OCI-LY7 (cell line): ENCODE results near the gene SLC1A4. TPM values are rescaled to one million over a fixed set of nuclear protein-coding genes. Genes with fewer than 3 reads are reported as not detected.
A peak's percentile ranks its signal among the peaks of the same experiment; 100 is the strongest.

Experiments used
- BruUV-seq: library from RNA; stranded (reverse); fragments of 400-500 nt; replicated peaks from 2 replicates; lab custom pipeline; 2021; lab: Mats Ljungman, UMichigan
- CTCF ChIA-PET: fragments of 300-600 bp; sonication (Branson Sonifier 250); formaldehyde crosslinking; loops from one replicate; lab custom pipeline; 2022; ENCODE audit warnings: antibody characterized with exemption; ENCODE audit not compliant: unreplicated experiment; lab: Charles Lee
- POLR2A ChIA-PET: fragments of 300-600 bp; sonication (Branson Sonifier 250); formaldehyde crosslinking; loops from one replicate; lab custom pipeline; 2022; ENCODE audit warnings: antibody characterized with exemption; lab: Charles Lee
- DNase-seq: peaks from one replicate; pipeline ENCODE4 v3.0.0-alpha.2; 2015; ENCODE audit warnings: low spot score
- H2AFZ ChIP-seq: fragments of 200-600 bp; sonication (generic), shearing (Covaris generic); 2 replicates; pipeline ENCODE4 v1.6.1; 2014; ENCODE audit warnings: mild to moderate bottlenecking, antibody characterized with exemption, low read length, moderate library complexity
- H3K27ac ChIP-seq: fragments of 200-600 bp; sonication (generic); 2 replicates; pipeline ENCODE4 v1.5.1; 2014; ENCODE audit warnings: mixed run types, low read depth, mild to moderate bottlenecking, moderate library complexity, low read length, inconsistent platforms; ENCODE audit not compliant: poor library complexity, severe bottlenecking
- H3K36me3 ChIP-seq: fragments of 200-600 bp; sonication (generic); 2 replicates; pipeline ENCODE4 v1.6.1; 2014; ENCODE audit warnings: mild to moderate bottlenecking, antibody characterized with exemption, low read length, moderate library complexity, mixed read lengths; ENCODE audit not compliant: insufficient read depth
- H3K4me1 ChIP-seq: fragments of 200-600 bp; sonication (generic); 2 replicates; pipeline ENCODE4 v1.5.1; 2014; ENCODE audit warnings: mild to moderate bottlenecking, low read length; ENCODE audit not compliant: insufficient read depth, poor library complexity, severe bottlenecking
- H3K4me2 ChIP-seq: fragments of 200-600 bp; sonication (generic); 2 replicates; pipeline ENCODE4 v1.6.1; 2014; ENCODE audit warnings: mild to moderate bottlenecking, low read length
- H3K4me3 ChIP-seq: fragments of 200-600 bp; sonication (generic); 2 replicates; pipeline ENCODE4 v1.5.1; 2014; ENCODE audit warnings: mild to moderate bottlenecking, low read depth, low read length; ENCODE audit not compliant: poor library complexity, severe bottlenecking
- H3K79me2 ChIP-seq: fragments of 200-600 bp; sonication (generic); 2 replicates; pipeline ENCODE4 v1.6.1; 2016; ENCODE audit warnings: low read depth, mild to moderate bottlenecking, low read length, moderate library complexity, mixed read lengths; ENCODE audit not compliant: insufficient read depth
- H3K9me2 ChIP-seq: fragments of 200-600 bp; sonication (generic); 2 replicates; pipeline ENCODE4 v1.6.1; 2016; ENCODE audit warnings: mild to moderate bottlenecking, low read length, mixed read lengths; ENCODE audit not compliant: insufficient read depth
- H3K9me3 ChIP-seq: fragments of 200-600 bp; sonication (generic); 2 replicates; pipeline ENCODE4 v1.6.1; 2014; ENCODE audit warnings: mild to moderate bottlenecking, mixed run types, low read length, mixed read lengths
- H4K20me1 ChIP-seq: fragments of 200-600 bp; sonication (generic); 2 replicates; pipeline ENCODE4 v1.6.1; 2014; ENCODE audit warnings: mild to moderate bottlenecking, antibody characterized with exemption, low read length, moderate library complexity, mixed read lengths; ENCODE audit not compliant: insufficient read depth
- CTCF ChIP-seq: fragments of 200-600 bp; sonication (generic); conservative IDR thresholded peaks from 2 replicates; pipeline ENCODE4 v1.5.1; 2014; ENCODE audit warnings: mild to moderate bottlenecking, antibody characterized with exemption, low read length, moderate library complexity, mixed read lengths
- EZH2phosphoT487 ChIP-seq: fragments of 200-600 bp; sonication (generic); IDR thresholded peaks from 2 replicates; pipeline ENCODE4 v1.6.1; 2018; ENCODE audit warnings: low read depth, borderline replicate concordance, mild to moderate bottlenecking, mixed run types, antibody characterized with exemption, low read length, moderate library complexity, mixed read lengths
- intact Hi-C: fragments of 100-400 bp; cut with micrococcal nuclease; formaldehyde crosslinking; loops from one replicate; pipeline ENCODE4 v1.10.0; 2022; ENCODE audit not compliant: unreplicated experiment
- total RNA-seq, 2 experiments: library from RNA; depleted of rRNA in 1 of 2; stranded (reverse); fragments of >200 nt in 1 of 2; shearing (Covaris generic) in 1 of 2; gene quantifications; 2 replicates each; pipeline ENCODE4 v1.2.3, GENCODE V29; 2014 to 2022

The SLC1A4 gene
- total RNA-seq, 2 experiments from 2014 or later, result 17.2 to 31.1 TPM

GRCh38 chr2:65013776-65014175, 24.6 kb downstream of the SLC1A4 start:
- Histone ChIP-seq H3K4me2 (no peak overlapping the region), H2AFZ (no peak overlapping the region), H3K79me2 (no peaks in the 10 kb centered on the region), H4K20me1 (no peaks in the 10 kb centered on the region), H3K9me3 (no peaks in the 10 kb centered on the region), H3K27ac (no peak overlapping the region), H3K4me3 (no peak overlapping the region), H3K4me1 (peaks cover 23% of the 10 kb centered on the region), H3K36me3 (peaks cover 36% of the 10 kb centered on the region), H3K9me2 (no peaks in the 10 kb centered on the region)
- TF ChIP-seq CTCF, result no peak
- TF ChIP-seq EZH2phosphoT487, result no peak
- intact Hi-C loops, result no loop called here
- BruUV-seq, result no TSS peak
- DNase-seq, result no peak
- ChIA-PET CTCF (no interaction called here), POLR2A (no interaction called here)

GRCh38 chr2:65015731-65016130, 26.5 kb downstream of the SLC1A4 start:
- ChIA-PET CTCF (no interaction called here), POLR2A (interaction anchor here (1.5 kb wide), 1 partner anchor 27 kb away, joined by 3 read pairs; no protein-coding TSS in a partner anchor)
- no TSS peak for BruUV-seq
- Histone ChIP-seq H4K20me1 (no peaks in the 10 kb centered on the region), H3K4me2 (no peak overlapping the region), H3K9me2 (no peaks in the 10 kb centered on the region), H3K27ac (no peak overlapping the region), H3K4me3 (no peak overlapping the region), H2AFZ (no peak overlapping the region), H3K4me1 (peaks cover 23% of the 10 kb centered on the region), H3K9me3 (no peaks in the 10 kb centered on the region), H3K36me3 (peaks cover 48% of the 10 kb centered on the region), H3K79me2 (no peaks in the 10 kb centered on the region)
- TF ChIP-seq CTCF, result no peak
- DNase-seq, result no peak
- intact Hi-C loops, result no loop called here

DNA sequence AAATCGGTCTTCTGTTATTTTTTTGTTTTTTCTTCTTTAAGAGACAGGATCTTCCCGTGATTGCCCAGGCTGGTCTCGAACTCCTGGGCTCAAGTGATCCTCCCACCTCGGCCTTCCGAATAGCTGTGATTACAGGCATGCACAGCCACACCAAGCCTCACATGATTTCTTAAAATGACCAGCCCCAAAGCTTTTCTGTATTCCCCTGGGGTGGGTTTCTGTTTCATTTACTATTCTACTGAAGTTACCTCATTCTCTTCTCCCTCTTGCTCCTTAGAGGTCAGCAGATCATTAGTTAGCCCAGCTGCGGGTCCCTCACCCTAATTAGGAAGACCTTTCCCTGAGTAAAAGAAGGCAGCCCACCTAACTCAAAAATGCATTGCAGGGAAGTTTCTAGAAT, 27.6 kb downstream of the SLC1A4 start:
- TF ChIP-seq CTCF (no peak), EZH2phosphoT487 (no peak)
- CTCF ChIA-PET, result no interaction called here
- H4K20me1 ChIP-seq, result no peaks in the 10 kb centered on the region
- peaks cover 54% of the 10 kb centered on the region for H3K36me3 ChIP-seq
- H3K4me1 ChIP-seq, result peaks cover 23% of the 10 kb centered on the region
- 0 out of 2 replicates have a peak overlapping the region, but pooled peaks have one; percentile 11 for H3K4me2 ChIP-seq
- DNase-seq, result no peak
- H3K27ac ChIP-seq, result no peak overlapping the region
- no peak overlapping the region for H2AFZ ChIP-seq
- no peak overlapping the region for H3K4me3 ChIP-seq
- no peaks in the 10 kb centered on the region for H3K9me2 ChIP-seq
- intact Hi-C loops, result loop anchor here (1.0 kb wide), 1 partner anchor 24 kb away; no protein-coding TSS in a partner anchor
- BruUV-seq, result no TSS peak
- no peaks in the 10 kb centered on the region for H3K9me3 ChIP-seq
- POLR2A ChIA-PET, result interaction anchor here (1.2 to 1.5 kb wide), 2 partner anchors 28 to 71 kb away, joined by 3 read pairs; no protein-coding TSS in a partner anchor
- no peaks in the 10 kb centered on the region for H3K79me2 ChIP-seq
